NCI-H1436 treated with DMSO at 0.1 percent for 48 hours (cell line): ENCODE results near the gene MCTS1.
"Not testable (repeated sequence)": the region's sequence is repeated elsewhere in the genome, so short reads cannot be mapped to it uniquely, and the experiment has no call there.

ENCODE experiments used
- DNase-seq: peaks from one replicate; lab custom pipeline; 2025; lab: John Stamatoyannopoulos, UW

Gene MCTS1, protein sequence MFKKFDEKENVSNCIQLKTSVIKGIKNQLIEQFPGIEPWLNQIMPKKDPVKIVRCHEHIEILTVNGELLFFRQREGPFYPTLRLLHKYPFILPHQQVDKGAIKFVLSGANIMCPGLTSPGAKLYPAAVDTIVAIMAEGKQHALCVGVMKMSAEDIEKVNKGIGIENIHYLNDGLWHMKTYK

DNA sequence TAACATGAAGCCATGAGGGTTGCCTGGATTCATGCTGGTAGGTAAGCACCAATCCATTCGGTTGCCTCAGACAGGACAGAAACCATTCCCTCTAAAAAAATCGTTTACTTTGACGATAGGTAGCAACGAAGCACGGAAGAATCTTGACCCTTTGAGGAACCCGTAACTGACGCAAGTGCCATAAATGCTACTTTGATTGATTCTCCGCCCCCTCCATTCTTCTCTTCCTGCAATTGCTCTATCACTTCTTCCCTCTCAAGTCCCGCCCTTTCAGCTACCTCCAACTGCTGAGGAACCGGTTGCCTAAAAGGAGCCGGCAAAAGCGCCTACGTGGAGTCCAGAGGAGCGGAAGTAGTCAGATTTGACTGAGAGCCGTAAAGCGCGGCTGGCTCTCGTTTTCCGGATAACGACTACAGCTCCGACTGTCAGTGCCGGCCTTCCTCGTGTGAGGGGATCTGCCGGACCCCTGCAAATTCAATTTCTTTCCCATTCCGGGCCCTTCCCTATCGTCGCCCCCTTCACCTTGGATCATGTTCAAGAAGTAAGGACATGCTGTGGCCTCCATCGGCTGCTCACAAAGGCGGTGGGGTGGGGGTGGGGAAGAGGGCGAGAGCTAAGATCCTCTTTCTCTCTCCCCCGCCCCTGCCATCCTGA is at the start of gene MCTS1:
TSS of gene MCTS1 (plus strand) at position 395 of the 654 bp plus-strand sequence. CDS start at position 531, 136 bp downstream.
- DNase-seq: peak; percentile 90

DNA sequence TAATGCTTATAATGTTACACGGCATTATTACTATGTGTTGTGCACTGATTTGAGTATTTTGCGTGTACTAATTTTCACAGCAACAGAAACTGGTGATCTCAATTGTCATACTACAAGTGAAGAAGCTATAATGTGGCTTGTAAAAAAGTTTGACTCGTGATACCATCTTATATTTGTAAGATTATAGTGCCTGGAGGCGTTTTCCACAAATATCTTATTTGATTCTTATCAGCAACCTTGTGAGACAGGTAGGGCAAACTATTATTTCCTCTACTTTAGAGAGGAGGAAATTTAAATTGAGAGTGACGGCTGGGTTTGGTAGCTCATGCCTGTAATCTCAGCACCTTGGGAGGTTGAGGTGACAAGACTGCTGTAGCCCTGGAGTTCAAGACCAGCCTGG is 47.6 kb upstream of the MCTS1 start:
- DNase-seq: no peak

DNA sequence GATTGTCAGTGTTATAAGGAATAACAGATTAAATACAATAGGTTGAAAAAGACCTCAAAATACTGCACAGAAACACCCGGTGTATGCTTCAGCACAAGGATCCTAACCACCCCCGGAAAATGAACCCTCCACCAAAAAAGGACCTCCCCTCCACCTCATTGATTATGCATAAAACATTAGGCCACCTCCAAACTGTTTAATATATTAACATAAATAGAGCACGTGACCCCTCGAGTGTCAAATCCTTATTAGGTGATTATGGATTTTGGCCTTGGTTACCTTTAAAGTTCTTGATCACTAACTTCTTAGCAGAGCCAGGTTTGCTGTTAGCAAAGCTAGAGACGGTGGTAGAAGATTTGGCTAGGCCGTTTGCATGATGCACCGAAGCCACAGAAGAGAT is 44.1 kb upstream of the MCTS1 start:
- no peak for DNase-seq

DNA sequence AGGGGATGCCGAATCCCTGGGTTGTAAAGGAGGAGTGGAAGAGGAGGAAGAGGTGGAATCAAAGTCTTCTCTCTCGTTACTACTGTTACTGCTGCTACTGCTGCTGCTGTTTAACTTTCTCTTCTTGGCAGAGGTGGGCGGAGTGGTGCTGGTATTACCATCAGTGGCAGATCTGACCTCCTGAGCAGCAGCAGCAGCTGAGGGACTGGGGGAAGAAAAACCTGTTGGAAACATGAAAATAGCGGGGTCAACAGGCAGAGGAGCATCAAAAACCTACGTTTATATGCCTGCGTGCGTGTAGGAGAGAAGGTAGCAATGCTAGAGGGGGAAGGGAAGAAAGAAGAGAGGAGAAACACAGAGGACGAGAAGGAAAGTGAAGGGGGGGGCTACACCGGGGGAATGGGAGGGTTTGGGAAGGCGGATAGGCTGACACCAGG is 43.5 kb upstream of the MCTS1 start:
- no peak for DNase-seq

DNA sequence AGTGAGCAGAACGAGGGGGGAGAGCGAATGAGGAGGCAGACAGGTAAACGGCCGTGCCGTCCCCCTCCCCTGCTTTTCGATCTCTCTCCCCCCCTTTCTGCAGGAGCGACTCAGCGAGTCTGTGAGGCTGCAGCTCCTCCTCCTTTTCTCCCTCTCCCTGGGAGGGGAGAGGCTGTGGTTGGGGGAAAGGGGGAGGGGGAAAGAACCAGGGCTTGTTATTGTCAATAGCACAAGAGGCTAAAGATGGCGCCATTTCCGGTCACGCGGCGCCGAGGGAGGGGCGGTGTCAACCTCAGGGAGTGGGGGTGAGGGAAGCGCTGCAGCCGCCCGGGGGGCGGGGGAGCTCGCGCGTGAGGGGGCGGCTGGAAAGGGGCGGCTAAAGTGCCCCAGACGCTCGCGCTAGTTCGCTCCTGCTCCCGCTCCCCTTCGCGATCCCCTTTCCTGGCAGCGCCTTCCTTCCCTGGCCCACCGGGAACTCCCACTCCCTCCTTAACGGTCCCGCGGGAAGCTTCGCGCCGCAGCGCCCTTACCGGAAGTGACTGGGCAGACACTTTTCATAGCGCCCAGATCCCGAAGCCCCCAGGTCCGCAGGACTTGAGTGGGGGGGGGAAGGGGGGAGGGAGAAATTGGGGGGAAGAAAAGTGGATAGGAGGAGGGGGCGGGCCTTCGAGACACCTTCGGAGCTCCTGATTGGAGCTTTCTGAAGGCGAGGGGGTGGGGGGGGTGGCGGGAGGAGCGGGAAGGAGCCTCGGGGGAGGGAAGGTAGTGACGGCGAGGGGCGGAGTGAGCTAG is 42.9 kb upstream of the MCTS1 start, which contains the start of gene CUL4B:
TSS of gene CUL4B (minus strand) at position 121 of the 792 bp plus-strand sequence. CDS start 324 bp downstream, outside the sequence.
- peak; percentile 75 for DNase-seq

DNA sequence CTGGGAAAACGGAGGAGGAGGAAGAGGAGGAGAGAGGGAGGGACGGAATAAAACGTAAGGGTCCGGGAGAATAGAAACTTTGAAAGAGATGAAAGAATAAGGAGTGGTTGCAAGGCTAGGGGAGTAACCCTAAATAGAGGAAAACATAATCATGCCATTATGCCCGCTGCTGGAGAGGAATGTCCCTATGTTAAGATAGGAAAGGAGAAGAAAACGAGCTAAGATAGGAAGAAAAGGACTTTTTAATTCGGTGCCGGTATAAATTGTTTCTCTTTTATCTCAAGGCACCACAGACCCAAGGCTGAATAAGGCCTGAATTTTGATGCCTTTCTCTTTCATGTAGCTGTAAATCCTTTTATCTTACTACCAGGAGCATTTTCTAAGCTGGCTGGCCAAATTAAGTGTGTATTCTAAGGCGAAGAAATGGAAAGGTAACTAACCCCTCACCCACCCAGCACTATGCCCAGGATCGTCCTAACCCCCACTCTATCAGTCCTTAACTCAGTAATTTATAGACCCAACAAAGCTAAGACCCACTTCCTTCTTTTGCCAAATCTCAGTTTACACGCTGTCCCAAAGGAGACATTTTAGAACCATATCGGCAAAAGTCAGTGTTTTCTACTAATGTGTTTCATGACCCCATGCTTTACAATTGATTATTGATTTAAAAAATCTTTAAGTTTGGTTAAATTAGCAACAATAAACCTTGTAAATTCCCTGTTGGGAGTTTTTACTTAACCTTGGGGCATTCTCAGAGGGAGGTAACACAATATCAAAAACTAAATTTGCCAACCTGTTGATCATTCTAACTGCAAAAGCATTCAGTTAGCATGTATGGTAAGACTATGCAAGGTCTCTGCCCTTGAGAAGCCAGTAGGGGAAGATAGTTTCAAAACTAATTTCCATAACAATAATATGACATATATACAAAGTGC is 42.0 kb upstream of the MCTS1 start:
- no peak for DNase-seq

DNA sequence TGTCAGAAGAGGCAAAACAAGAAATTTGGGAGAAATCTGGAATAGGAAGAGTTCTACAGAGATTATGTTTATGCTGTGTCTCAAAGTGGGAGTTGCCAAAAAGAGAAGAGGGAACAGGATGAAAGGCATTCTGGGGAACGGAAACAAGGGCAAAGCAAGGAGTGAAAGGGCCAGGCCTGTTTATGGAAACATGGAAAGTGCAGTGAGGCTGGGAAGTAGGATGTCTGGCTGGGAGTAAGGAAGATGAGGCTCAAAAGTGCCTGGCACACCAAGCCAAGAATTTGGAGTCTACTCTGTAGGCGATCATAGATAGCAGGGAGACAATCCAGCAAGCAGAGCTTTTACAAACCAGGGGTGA is 41.4 kb upstream of the MCTS1 start:
- DNase-seq: no peak

DNA sequence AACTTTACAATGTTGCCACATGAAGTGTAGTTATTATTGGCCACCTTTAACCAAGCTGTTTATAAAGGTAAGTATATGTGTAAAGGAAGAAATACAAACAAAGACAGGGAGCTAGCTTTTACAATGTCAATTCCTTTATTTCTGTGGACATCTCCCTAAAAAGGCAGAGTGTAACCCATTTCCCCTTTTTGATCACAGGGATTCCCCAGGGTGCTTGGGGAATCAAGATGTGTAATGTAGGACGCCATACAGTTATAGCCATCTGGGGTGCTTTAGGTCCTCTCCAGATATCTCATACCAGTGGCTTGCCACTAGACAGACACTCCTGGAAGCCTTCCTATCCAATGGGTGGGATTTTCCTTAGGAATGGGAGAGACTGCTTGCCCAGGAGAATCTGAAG is 39.0 kb upstream of the MCTS1 start:
- DNase-seq: no peak

DNA sequence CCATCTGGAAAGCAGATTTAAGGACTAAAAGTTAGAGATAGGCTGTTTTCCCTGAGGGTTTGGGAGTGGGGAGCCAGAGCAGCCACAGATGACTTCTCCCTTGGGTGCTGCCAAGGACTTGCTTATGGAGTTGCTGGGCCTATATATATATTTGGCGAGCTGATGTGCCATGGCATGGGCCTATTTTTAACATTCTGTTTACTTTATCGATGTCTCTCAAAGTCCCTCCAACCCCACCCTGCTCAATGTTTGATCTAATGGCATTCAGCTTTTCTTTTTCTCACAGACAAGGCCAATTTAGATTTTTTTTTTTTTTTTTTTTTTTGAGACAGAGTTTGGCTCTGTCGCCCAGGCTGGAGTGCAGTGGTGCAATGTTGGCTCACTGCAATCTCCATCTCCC is 37.1 kb upstream of the MCTS1 start:
- no peak for DNase-seq

DNA sequence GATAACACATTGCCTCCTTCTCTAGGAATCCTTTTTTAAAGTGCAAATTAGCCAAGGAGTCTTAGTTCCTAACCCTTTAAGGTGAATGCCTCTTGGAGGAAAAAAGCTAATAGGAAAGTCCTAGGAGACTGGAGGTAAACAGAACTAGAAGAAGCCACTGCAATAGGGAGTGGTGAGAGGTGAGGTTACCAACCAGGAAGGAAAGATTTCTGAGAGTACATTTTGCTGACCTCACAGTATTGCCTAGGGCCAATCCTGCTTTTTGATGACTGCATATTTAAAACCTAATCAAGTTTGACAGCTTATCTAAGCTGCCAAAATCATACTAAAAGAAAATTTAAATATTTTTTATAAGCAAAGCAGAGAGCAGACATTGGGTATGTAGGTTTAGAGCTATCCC is 35.9 kb upstream of the MCTS1 start:
- DNase-seq: no peak

DNA sequence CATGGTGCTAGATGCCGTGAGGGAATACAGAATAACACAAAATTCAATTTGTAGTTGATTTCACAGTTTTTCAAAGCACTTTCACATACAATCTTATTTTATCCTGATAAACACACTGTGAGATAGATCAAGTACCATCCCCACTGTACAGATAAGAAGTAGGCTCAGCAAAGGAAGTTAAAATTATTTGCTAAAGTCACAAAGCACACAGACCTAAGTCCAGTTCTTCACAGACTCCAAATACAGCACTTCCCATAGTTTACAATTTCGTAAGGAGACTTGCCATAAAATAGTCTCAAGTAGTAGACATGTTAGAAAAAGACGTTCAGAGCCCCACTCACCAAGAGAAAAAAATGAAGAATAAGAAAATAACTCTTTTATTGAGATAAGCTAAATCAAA is 35.3 kb upstream of the MCTS1 start:
- DNase-seq: no peak

DNA sequence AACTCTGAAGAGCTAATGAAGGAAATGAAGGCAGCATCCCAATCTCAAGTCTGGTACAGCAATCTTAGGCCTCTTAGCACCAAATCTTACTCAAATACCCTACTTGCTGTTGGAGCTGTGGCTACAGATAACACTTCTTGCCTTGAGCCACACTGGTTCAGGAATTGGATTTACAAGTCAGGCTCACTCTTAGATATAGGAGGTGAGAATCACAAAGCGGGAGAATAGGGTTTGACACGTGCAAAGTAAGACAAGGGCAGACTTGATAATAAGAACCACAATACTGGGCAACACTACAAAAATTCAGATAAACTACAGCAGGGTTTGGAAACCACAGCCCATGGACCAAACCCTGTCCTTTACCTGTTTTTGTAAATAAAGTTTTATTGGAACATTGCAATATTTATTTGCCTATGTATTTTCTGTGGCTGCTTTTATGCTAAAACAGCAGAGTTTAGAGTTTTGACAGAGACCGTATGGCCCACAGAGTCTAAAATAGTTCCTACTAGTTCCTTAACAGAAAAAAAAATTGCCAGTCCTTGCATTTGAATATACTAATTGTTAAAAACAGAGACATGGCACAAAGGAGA is 33.8 kb upstream of the MCTS1 start:
- no peak for DNase-seq

DNA sequence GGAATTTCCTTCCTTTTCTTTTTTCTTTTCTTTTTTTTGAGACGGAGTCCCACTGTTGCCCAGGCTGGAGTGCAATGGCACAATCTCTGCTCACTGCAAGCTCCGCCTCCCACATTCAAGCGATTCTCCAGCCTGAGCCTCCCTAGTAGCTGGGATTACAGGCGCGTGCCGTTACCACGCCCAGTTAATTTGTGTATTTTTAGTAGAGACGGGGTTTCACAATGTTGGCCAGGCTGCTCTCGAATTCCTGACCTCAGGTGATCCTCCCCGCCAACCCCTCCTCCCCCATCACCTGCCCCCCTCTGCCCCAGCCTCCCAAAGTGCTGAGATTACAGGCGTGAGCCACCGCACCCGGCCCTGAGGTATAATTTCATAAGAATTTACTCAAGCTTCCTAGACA is 30.1 kb upstream of the MCTS1 start:
- DNase-seq: not testable (repeated sequence)

DNA sequence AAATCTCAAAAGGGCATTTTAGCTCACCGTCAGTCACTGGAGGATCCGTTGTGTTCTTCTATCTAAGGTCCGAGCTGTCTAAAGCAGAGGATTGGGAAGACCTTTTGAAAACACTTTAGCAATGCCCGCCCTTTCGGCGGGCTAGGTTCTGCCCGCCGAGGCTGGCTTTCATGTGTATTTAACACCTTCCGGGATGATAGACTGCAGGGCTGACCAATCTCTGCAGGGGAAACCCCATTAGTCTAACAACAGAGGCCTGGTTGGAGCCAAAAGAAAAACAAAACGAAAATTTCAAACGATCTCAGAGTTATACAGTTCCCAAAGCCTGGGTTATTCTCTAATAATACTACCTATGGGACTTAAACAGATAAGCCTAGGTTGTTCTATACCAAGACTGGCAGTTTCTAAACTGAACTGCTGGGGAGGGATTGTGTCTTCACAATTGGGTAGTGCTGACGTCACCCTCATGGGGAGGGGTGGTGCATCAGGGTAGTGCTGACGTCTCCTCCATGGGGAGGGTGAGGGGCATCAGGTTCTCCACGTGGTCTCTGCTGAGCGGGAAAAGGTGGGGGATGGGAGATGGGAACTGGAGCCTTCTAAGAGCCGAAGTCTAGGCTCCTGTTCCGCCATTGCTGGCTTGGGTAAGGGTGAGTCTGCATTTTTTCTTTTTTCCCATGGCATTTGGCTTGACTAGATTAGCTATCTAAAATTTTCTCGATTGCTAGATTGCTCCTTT is 28.4 kb upstream of the MCTS1 start:
- no peak for DNase-seq

DNA sequence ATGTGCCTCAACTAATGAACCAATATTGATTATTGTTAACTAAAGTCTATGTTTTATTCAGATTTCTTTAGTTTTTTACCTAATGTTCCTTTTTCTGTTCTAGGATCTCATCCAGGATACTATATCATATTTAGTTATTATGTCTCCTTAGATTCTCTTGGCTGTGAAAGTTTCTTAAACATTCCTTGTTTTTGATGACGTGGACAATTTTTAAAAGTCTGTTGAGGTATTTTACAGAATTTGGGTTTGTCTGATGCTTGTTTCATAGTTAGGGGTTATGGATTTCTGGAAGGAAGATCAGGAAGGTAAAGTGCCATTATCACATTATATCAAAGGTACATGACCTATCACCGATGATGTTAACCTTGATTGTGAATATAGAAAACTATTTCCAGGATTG is 18.2 kb upstream of the MCTS1 start:
- DNase-seq: no peak

DNA sequence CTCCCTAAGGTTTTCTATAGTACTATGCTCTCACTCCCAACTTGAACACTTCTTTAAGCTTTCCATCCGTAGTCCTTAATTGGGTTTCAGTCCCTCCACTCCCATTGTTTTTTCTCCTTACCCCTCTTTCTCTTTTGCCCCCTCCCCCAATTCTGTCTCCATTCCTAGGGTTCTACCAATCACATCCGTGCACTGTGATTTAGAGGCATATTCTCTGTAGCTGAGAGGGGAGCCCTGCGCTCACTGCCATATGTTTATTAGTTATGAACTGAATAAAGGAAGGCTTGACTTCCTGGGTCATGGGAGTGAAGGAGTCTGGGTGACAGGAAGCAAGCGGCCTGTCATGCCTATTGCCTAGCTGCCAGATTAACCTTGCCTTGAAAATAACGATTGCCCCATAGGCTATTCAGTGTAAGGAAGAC is 471 bp downstream of the MCTS1 start:
- DNase-seq: no peak

DNA sequence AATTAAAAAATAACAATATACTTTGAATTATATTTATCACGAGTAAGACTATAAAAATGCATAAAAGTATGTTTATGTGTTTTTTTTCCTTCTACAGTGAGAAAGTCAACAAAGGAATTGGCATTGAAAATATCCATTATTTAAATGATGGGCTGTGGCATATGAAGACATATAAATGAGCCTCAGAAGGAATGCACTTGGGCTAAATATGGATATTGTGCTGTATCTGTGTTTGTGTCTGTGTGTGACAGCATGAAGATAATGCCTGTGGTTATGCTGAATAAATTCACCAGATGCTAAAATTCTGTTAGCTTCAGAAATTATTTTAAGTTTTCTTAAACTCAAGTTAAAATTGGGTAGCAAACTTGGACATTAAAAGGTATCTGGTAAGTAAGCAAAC is 8.2 kb downstream of the MCTS1 start:
- DNase-seq: no peak

DNA sequence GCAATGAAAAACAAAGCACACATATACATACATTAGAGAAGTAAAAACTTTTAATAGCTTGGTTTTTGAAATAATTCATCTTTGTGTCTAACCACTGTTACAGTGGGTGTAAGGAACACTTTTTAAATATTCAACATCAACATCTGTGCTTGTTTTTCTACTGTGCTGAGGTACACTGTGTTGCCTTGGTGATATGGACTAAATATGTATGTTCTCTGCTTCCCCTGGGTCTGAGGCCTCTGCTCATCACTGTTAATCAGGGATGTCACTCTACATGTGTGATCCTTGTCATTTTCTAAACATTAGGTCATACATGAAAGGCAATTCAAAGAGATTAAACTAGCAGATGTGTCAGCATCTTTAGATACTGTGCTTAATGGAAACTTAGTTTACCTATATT is 10.9 kb downstream of the MCTS1 start:
- DNase-seq: no peak

DNA sequence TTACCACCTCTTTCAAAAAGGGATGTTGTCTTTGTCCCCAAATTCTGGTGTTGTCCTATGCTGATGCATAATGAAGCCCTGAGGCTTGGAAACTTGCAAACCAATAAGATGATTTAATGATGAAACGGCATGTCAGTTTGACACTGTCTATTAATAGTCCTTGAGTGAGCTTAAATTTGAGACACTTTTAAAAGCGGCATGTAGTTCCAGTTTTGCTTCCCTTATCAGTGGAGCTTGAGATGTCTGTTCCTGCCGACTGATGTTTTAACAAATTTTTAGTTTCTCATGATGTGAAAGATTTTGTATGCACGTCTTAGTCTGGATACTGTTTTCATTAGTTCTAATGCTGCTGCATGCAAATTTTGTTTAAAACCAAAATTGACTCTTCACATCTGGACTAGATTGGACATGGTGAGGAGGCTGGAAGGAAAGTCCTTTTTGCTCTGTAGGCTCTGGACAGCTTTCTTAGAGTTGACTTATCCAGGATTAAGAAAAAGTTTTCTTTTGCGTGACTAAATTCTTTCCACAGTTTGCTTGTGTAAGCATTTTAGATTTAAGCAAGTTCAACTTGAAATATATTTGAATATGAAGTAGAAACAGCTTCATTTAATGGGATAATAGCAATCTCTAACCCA is 14.2 kb downstream of the MCTS1 start:
- DNase-seq: no peak

DNA sequence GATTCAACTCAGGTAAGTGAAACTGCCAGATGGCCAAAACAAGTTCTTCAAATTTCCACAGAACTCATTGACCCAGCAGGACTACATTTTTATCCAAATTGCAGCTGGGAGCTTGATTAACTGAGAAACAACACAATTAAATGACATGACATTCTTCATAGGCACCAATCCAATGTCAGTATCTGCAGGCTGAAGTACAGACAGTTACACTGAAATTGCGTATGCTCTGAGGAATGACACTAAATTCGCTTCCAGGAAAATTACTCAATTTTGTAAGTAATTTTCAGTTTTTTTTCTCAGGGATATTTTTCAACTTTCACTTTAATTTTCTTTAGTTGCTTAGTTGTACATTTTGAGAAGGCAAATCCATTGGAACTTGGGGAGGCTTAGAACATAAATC is 21.5 kb downstream of the MCTS1 start:
- DNase-seq: no peak
